C4-2B (cell line): ENCODE results near the gene PDE4D.

Source experiments
- H3K27ac ChIP-seq: fragments of 450-650 bp; 2 replicates; pipeline ENCODE4 v1.5.1; 2017
- ZFX ChIP-seq: fragments of 450-650 bp; IDR thresholded peaks from 2 replicates; pipeline ENCODE4 v1.6.1; 2017
- TF ChIP-seq, protein P1 (sequence below): fragments of 450-650 bp; conservative IDR thresholded peaks from 2 replicates; pipeline ENCODE4 v1.5.1; 2017; ENCODE audit warnings: mild to moderate bottlenecking

Gene PDE4D

DNA sequence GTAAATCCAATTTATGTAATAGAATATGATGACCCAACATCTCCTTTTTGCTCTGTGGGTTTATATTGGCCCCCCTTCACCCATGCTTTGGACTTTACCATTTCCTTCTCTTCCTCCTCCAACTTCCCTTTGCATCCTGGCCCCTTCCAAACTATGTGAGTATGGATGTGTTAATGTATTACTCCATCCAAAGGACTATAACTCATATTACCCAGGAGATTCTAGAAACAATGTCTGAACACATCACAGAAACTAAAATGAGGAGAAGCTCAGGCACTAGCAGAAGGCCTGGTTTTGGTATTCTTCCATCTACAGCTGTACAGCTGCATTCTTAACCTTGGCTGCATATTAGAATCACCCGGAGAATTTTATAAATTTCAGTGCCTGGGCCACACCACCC lies 110.7 kb downstream of the PDE4D start:
- TF ChIP-seq ZFX = no peak
- TF ChIP-seq, protein P1, sequence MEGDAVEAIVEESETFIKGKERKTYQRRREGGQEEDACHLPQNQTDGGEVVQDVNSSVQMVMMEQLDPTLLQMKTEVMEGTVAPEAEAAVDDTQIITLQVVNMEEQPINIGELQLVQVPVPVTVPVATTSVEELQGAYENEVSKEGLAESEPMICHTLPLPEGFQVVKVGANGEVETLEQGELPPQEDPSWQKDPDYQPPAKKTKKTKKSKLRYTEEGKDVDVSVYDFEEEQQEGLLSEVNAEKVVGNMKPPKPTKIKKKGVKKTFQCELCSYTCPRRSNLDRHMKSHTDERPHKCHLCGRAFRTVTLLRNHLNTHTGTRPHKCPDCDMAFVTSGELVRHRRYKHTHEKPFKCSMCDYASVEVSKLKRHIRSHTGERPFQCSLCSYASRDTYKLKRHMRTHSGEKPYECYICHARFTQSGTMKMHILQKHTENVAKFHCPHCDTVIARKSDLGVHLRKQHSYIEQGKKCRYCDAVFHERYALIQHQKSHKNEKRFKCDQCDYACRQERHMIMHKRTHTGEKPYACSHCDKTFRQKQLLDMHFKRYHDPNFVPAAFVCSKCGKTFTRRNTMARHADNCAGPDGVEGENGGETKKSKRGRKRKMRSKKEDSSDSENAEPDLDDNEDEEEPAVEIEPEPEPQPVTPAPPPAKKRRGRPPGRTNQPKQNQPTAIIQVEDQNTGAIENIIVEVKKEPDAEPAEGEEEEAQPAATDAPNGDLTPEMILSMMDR = no peak
- H3K27ac ChIP-seq = no peak overlapping the region

- TF ChIP-seq, protein P1 = no peak
- H3K27ac ChIP-seq = no peak overlapping the region
Observed at GRCh38 chr5:59779453-59779852, 114.1 kb downstream of the PDE4D start.

- TF ChIP-seq ZFX = no peak
- TF ChIP-seq, protein P1 = no peak
- no peak overlapping the region for H3K27ac ChIP-seq
Observed at GRCh38 chr5:59777028-59777427, 116.5 kb downstream of the PDE4D start.

GRCh38 chr5:59773294-59773693 lies 120.2 kb downstream of the PDE4D start:
- TF ChIP-seq ZFX = no peak
- TF ChIP-seq, protein P1 = no peak
- no peak overlapping the region for H3K27ac ChIP-seq

- H3K27ac ChIP-seq = no peak overlapping the region
- TF ChIP-seq, protein P1 = no peak
- TF ChIP-seq ZFX = no peak
Observed at GRCh38 chr5:59772757-59773156, 120.8 kb downstream of the PDE4D start.

DNA sequence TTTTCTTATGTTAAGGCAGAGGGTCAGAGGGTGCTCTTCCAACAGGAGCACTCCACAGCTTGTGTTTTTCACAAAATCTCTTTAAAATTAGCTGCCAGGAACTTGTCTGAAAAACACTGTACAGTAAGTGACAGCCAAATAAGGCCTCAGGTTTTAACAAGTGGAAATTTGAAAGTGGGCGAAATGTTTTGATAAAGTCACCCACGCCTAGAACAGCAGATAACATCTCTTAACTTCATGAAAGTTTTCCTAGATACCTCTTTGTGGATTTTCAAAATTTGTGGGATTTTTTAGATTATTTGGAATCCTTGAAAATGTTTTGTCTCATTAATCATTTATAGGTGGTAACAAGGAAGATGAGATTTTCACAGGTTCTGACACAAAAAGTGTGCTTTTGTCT lies 121.3 kb downstream of the PDE4D start:
- no peak overlapping the region for H3K27ac ChIP-seq
- no peak for TF ChIP-seq ZFX
- TF ChIP-seq, protein P1 = no peak

GRCh38 chr5:59770953-59771352 lies 122.6 kb downstream of the PDE4D start:
- no peak overlapping the region for H3K27ac ChIP-seq
- TF ChIP-seq ZFX = no peak
- TF ChIP-seq, protein P1 = no peak
